Duodenal mucosa (tissue), 2 donors: ENCODE results near the gene VWA2.

Experiments used
- H3K27ac ChIP-seq: one replicate; pipeline ENCODE4 v1.7.0; 2013; ENCODE audit warnings: low read depth, low read length
- H3K27me3 ChIP-seq, 2 donors: one replicate each; pipeline ENCODE4 v1.7.0; 2013; ENCODE audit warnings: low read length in 2 of 2, control low read depth in 1 of 2; ENCODE audit not compliant: insufficient read depth in 2 of 2, control insufficient read depth in 1 of 2
- H3K36me3 ChIP-seq, 2 donors: one replicate each; pipeline ENCODE4 v1.7.0; 2013; ENCODE audit warnings: low read length in 2 of 2, control low read depth in 1 of 2; ENCODE audit not compliant: insufficient read depth in 2 of 2, control insufficient read depth in 1 of 2
- H3K4me1 ChIP-seq, 2 donors: one replicate each; pipeline ENCODE4 v1.7.0; 2013; ENCODE audit warnings: low read length in 2 of 2, control low read depth in 1 of 2; ENCODE audit not compliant: insufficient read depth in 2 of 2, control insufficient read depth in 1 of 2
- H3K4me3 ChIP-seq, 2 donors: one replicate each; pipeline ENCODE4 v1.7.0; 2013; ENCODE audit warnings: low read length in 2 of 2, low read depth in 1 of 2
- H3K9ac ChIP-seq, 2 donors: one replicate each; pipeline ENCODE4 v1.7.0; 2013; ENCODE audit warnings: low read length in 2 of 2, low read depth in 1 of 2
- H3K9me3 ChIP-seq, 2 donors: one replicate each; pipeline ENCODE4 v1.7.0; 2013; ENCODE audit warnings: low read length in 2 of 2, control low read depth in 1 of 2; ENCODE audit not compliant: control insufficient read depth in 1 of 2

Gene VWA2

DNA sequence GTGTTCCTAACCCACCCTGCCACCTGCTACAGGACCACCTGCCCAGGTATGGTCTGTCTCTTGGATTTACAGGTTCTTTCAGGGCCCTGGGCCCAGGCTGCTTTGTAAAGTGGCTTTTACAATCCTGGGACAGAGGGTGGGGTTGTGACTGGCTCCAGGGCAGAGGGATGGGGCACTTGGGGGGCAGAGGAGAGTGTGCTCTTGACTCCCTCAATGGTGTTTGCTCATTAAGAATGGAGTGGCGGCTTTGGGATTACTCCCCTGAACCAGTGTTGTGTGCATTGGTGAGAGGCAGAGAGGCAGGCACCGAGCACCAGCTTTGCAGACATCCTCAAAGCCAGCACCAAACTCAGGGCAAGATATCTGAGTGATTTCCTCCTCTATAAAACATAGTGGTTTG lies 43.5 kb downstream of the VWA2 start:
- no peaks in the 10 kb centered on the region for H3K4me1 ChIP-seq
- H3K9me3 ChIP-seq: no peaks in the 10 kb centered on the region
- H3K9ac ChIP-seq: no peak overlapping the region
- H3K4me3 ChIP-seq: no peak overlapping the region
- H3K27ac ChIP-seq: no peak overlapping the region
- no peaks in the 10 kb centered on the region for H3K27me3 ChIP-seq
- no peaks in the 10 kb centered on the region for H3K36me3 ChIP-seq

- no peak overlapping the region for H3K27ac ChIP-seq
- no peaks in the 10 kb centered on the region for H3K4me1 ChIP-seq
- no peak overlapping the region for H3K4me3 ChIP-seq
- no peaks in the 10 kb centered on the region for H3K36me3 ChIP-seq
- H3K27me3 ChIP-seq: no peaks in the 10 kb centered on the region
- H3K9ac ChIP-seq: no peak overlapping the region
- no peaks in the 10 kb centered on the region for H3K9me3 ChIP-seq
Measured at GRCh38 chr10:114283091-114283490, 44.0 kb downstream of the VWA2 start.

DNA sequence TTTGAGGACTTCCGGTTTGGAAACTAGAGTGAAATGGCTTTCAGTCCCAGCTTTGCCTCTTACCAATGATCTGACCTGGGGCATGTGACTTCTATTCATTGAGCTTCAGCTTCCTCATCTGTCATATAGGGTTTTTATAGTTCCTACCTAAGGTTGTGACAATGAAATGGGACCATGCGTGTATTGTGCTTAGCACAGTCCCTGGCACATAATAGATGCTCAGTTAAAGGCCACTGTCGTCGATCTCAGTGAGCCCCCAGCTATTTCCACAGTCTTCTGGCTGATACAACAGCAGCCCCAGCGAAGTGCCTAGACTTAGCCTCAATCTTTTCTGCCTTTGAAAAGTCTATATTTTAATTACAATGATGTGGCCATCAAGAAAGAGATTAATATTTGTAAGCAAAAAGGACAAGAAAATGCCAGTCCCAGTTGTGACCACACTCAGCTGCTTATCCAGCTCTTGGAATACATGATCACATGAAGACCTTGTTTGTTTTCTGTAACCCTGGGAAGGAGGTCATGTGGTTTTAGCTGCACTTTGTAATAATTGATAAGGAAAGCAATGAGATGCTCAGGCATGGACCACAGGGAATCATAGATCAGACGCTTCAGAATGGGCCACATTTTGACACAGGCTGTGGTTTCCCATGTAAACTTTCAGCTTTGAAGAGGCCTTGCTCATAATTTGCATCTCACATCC lies 44.6 kb downstream of the VWA2 start:
- H3K4me3 ChIP-seq: no peak overlapping the region
- H3K9ac ChIP-seq: no peak overlapping the region
- no peaks in the 10 kb centered on the region for H3K36me3 ChIP-seq
- no peaks in the 10 kb centered on the region for H3K9me3 ChIP-seq
- H3K4me1 ChIP-seq: no peaks in the 10 kb centered on the region
- H3K27ac ChIP-seq: no peak overlapping the region
- H3K27me3 ChIP-seq: no peaks in the 10 kb centered on the region

- Histone ChIP-seq H3K27me3 (no peaks in the 10 kb centered on the region), H3K36me3 (no peaks in the 10 kb centered on the region), H3K9me3 (no peaks in the 10 kb centered on the region), H3K4me3 (no peak overlapping the region), H3K4me1 (no peaks in the 10 kb centered on the region), H3K27ac (no peak overlapping the region), H3K9ac (no peak overlapping the region)
Measured at GRCh38 chr10:114284346-114285071, 45.5 kb downstream of the VWA2 start.

GRCh38 chr10:114285961-114286441 lies 46.9 kb downstream of the VWA2 start:
- H3K9ac ChIP-seq: no peak overlapping the region
- no peak overlapping the region for H3K4me3 ChIP-seq
- no peaks in the 10 kb centered on the region for H3K27me3 ChIP-seq
- no peaks in the 10 kb centered on the region for H3K36me3 ChIP-seq
- no peaks in the 10 kb centered on the region for H3K4me1 ChIP-seq
- H3K9me3 ChIP-seq: no peaks in the 10 kb centered on the region
- H3K27ac ChIP-seq: no peak overlapping the region

GRCh38 chr10:114286921-114287320 lies 47.9 kb downstream of the VWA2 start:
- Histone ChIP-seq H3K4me3 (no peak overlapping the region), H3K27me3 (no peaks in the 10 kb centered on the region), H3K9me3 (no peaks in the 10 kb centered on the region), H3K36me3 (no peaks in the 10 kb centered on the region), H3K27ac (no peak overlapping the region), H3K4me1 (no peaks in the 10 kb centered on the region), H3K9ac (no peak overlapping the region)

DNA sequence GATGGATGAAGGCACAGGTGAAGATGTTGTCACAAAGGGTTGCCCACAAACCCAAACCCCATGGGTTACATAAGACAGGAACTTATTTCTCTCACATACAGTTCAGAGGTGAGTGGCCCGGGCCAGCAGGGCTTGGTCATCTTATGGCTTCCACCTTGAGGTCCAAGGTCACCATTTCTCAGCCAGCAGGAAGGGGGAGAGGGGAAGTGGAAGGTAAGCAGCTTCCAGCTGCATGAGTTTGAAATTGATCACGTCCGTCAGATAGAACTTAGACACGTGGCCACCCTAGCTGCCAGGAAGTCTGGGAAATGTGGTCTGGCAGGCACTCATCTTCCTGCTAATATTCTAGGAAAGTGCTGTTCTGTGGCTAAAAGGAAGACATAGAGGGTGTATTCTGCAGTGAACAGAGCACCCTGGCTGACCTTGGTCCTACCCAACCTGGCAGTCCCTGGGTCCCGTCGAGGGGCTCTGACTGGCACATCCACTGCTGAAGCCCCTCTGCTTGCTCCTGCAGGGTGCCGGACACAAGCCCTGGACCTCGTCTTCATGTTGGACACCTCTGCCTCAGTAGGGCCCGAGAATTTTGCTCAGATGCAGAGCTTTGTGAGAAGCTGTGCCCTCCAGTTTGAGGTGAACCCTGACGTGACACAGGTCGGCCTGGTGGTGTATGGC lies 49.5 kb downstream of the VWA2 start:
- Histone ChIP-seq H3K36me3 (no peaks in the 10 kb centered on the region), H3K4me3 (no peak overlapping the region), H3K27me3 (no peaks in the 10 kb centered on the region), H3K9me3 (no peaks in the 10 kb centered on the region), H3K4me1 (no peaks in the 10 kb centered on the region), H3K27ac (no peak overlapping the region), H3K9ac (no peak overlapping the region)

DNA sequence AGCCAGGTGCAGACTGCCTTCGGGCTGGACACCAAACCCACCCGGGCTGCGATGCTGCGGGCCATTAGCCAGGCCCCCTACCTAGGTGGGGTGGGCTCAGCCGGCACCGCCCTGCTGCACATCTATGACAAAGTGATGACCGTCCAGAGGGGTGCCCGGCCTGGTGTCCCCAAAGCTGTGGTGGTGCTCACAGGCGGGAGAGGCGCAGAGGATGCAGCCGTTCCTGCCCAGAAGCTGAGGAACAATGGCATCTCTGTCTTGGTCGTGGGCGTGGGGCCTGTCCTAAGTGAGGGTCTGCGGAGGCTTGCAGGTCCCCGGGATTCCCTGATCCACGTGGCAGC lies 50.0 kb downstream of the VWA2 start:
- no peaks in the 10 kb centered on the region for H3K4me1 ChIP-seq
- H3K27ac ChIP-seq: no peak overlapping the region
- no peaks in the 10 kb centered on the region for H3K9me3 ChIP-seq
- no peak overlapping the region for H3K4me3 ChIP-seq
- no peak overlapping the region for H3K9ac ChIP-seq
- H3K27me3 ChIP-seq: no peaks in the 10 kb centered on the region
- H3K36me3 ChIP-seq: no peaks in the 10 kb centered on the region

DNA sequence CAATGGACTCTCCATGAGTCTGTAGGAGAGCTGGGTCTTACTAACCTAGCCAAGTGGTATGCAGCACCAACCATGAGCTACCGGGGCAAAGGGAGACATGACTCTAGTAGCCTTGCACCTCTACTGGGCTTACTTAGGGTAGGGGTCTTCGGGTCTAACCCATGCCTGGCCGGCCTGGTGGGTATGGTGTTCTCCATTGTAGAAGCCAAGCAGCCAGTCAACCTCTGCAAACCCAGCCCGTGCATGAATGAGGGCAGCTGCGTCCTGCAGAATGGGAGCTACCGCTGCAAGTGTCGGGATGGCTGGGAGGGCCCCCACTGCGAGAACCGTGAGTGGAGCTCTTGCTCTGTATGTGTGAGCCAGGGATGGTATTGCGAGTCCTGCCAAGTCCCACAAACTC lies 51.0 kb downstream of the VWA2 start:
- H3K27me3 ChIP-seq: no peaks in the 10 kb centered on the region
- no peaks in the 10 kb centered on the region for H3K36me3 ChIP-seq

DNA sequence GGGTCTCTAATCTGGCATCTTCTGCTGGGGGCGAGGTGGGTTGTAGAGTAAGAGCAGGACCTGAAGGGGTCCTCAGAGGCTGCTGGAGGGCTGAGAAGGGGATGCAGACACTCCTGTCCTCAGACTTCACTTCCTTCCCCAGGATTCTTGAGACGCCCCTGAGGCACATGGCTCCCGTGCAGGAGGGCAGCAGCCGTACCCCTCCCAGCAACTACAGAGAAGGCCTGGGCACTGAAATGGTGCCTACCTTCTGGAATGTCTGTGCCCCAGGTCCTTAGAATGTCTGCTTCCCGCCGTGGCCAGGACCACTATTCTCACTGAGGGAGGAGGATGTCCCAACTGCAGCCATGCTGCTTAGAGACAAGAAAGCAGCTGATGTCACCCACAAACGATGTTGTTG lies 52.0 kb downstream of the VWA2 start:
- no peaks in the 10 kb centered on the region for H3K27me3 ChIP-seq
- no peak overlapping the region for H3K9ac ChIP-seq
- H3K4me3 ChIP-seq: no peak overlapping the region
- H3K9me3 ChIP-seq: peaks cover 9% of the 10 kb centered on the region in 2 donors
- no peak overlapping the region for H3K27ac ChIP-seq
- H3K4me1 ChIP-seq: no peaks in the 10 kb centered on the region
- H3K36me3 ChIP-seq: peaks cover 9 to 10% of the 10 kb centered on the region in 2 donors

More for the DNA sequence above, 51.0 kb downstream of the VWA2 start:
- Histone ChIP-seq H3K9me3 (no peaks in the 10 kb centered on the region), H3K27ac (no peak overlapping the region), H3K4me1 (no peaks in the 10 kb centered on the region), H3K9ac (no peak overlapping the region), H3K4me3 (no peak overlapping the region)
